Heart left ventricle (tissue), 16 donors: Measurements from ENCODE around the gene PTPRH. TPM values are rescaled to one million over a fixed set of nuclear protein-coding genes. Genes with fewer than 3 reads are reported as not detected.
"Not testable (repeated sequence)": the region's sequence is repeated elsewhere in the genome, so short reads cannot be mapped to it uniquely, and the experiment has no call there.

Source experiments
- ATAC-seq, 4 donors: fragments of 200-7000 bp; cut with Tn5 transposase; one replicate each; pipeline ENCODE4 v1.9.1; 2020 to 2022; ENCODE audit warnings: moderate library complexity in 4 of 4, mild to moderate bottlenecking in 3 of 4, moderate number of reproducible peaks in 1 of 4
- DNase-seq, 5 donors: peaks; one replicate each; pipeline ENCODE4 v3.0.0-alpha.2; 2020
- H3K27ac ChIP-seq, 12 donors: fragments of 200-600 bp; sonication (generic) in 4 of 12; one replicate each; pipeline versions ENCODE4 v1.5.0 to v1.8.0; 2016 to 2022; ENCODE audit warnings: mild to moderate bottlenecking in 2 of 12
- H3K27me3 ChIP-seq, 9 donors: fragments of 200-600 bp; sonication (generic) in 2 of 9; one replicate each; pipeline versions ENCODE4 v1.5.1 to v1.8.0; 2016 to 2022; ENCODE audit warnings: mild to moderate bottlenecking in 3 of 9
- H3K36me3 ChIP-seq, 9 donors: fragments of 200-600 bp; sonication (generic) in 2 of 9; one replicate each; pipeline versions ENCODE4 v1.5.0 to v1.8.0; 2018 to 2022; ENCODE audit warnings: mild to moderate bottlenecking in 2 of 9
- H3K4me1 ChIP-seq, 12 donors: fragments of 200-600 bp; sonication (generic) in 4 of 12; one replicate each; pipeline versions ENCODE4 v1.5.0 to v1.8.0; 2016 to 2022; ENCODE audit warnings: mild to moderate bottlenecking in 3 of 12
- H3K4me3 ChIP-seq, 12 donors: fragments of 200-600 bp; sonication (generic) in 4 of 12; one replicate each; pipeline versions ENCODE4 v1.5.0 to v1.8.0; 2017 to 2022; ENCODE audit warnings: mild to moderate bottlenecking in 9 of 12, moderate library complexity in 4 of 12
- H3K9me3 ChIP-seq, 12 donors: fragments of 200-600 bp; sonication (generic) in 4 of 12; one replicate each; pipeline versions ENCODE4 v1.5.0 to v1.8.0; 2016 to 2022; ENCODE audit warnings: mild to moderate bottlenecking in 1 of 12
- CTCF ChIP-seq, 12 donors: fragments of 200-600 bp; sonication (generic) in 4 of 12; IDR thresholded peaks; one replicate each; pipeline versions ENCODE4 v1.5.0 to v1.8.0; 2018 to 2022; ENCODE audit warnings: antibody characterized with exemption in 12 of 12, mild to moderate bottlenecking in 5 of 12
- POLR2A ChIP-seq, 2 donors: fragments of 450-650 bp; IDR thresholded peaks; one replicate each; pipeline ENCODE4 v1.6.1; 2017; ENCODE audit warnings: antibody characterized with exemption in 2 of 2, mild to moderate bottlenecking in 2 of 2, moderate library complexity in 2 of 2
- WGBS, 4 donors: extraction: QIAGEN DNeasy Blood & Tissue Kit in 2 of 4; methylation state at CpG; one replicate each; pipeline versions ENCODE4 v1.1.5 to v1.1.7; 2013 to 2018; 5-methylcytosine and 5-hydroxymethylcytosine counted together
- intact Hi-C, 10 donors: fragments of 100-400 bp; cut with DNase I; formaldehyde crosslinking; loops; one replicate each; pipeline versions ENCODE4 v1.11.1 to v1.14.2; 2022
- polyA plus RNA-seq, 2 donors: library from polyadenylated mRNA; stranded (reverse); fragments of 200-250 nt; gene quantifications; one replicate each; pipeline ENCODE4 v1.2.3, GENCODE V29; 2013
- total RNA-seq, 9 donors: library from RNA; depleted of rRNA in 2 of 9; stranded (reverse); fragments of >200 nt in 2 of 9; fragmentation: NEBNext Ultra II Directional in 3 of 9; extraction: Animal tissue kit (Norgen Biotek cat#: 25700) in 3 of 9; gene quantifications; one replicate each; pipeline versions ENCODE4 v1.1.0 to v1.2.4, GENCODE V29; 2016 to 2023
- donor health status: ischemic (EF 13 %, LVEDD 7.1; RV severe dilation, severe dysfunction).
- donor health status: healthy with polysubstance abuse.
- donor health status: DM: no; HTN: yes; CAD: no.
- donor health status: DM: no; HTN: no; CAD: no.
- donor health status: ischemic (EF 25% LVEDD 6.9; RV normal size, moderate dysfunction).
- donor health status: ischemic (EF 25% LVEDD 5.7; RV mildly dilated, moderate dysfunction).
- donor health status: healthy.
- donor health status: DM: yes; HTN: yes; CAD: no.
- donor health status: ischemic (EF 35%, LVEDD 5.7; RV mildly dilated, moderate dysfunction).
- donor health status: nonischemic (EF 11% LVEDD 7.7; RV severe dilation, severe dysfunction).
- donor health status: DM: yes; HTN: yes; CAD: no.
- donor health status: PGD.
- donor health status: ischemic (EF 29% LVEDD 5.4; RV normal size, mild dysfunction).
- donor health status: nonischemic (EF 23%, LVEDD 6.1; RV moderate dilation, normal function).

The PTPRH gene
- total and polyA plus RNA-seq, 11 donors, result 0.75 to 11.4 (median 2.3) TPM

- intact Hi-C loops, result loop anchor here in 1 of 10 donors (5.0 kb wide), 1 partner anchor 39 kb away; the partner anchor contains the start of gene PPP1R12C
- ATAC-seq, result peak; percentile 33 to 69 (median 56)
Measured at GRCh38 chr19:55156202-55157063, 52.9 kb downstream of the PTPRH start.

GRCh38 chr19:55155784-55156183 is 53.5 kb downstream of the PTPRH start:
- H3K36me3 ChIP-seq, result peaks cover 0 to 43% (median 22%) of the 10 kb centered on the region in 9 donors
- not testable (repeated sequence) for ATAC-seq, H3K9me3 ChIP-seq, DNase-seq
- peaks cover 0 to 66% (median 12%) of the 10 kb centered on the region in 12 donors for H3K4me1 ChIP-seq
- peak overlapping the region in 8 of 12 donors; percentile 34 to 100 (median 96) for H3K27ac ChIP-seq
- peaks cover 0 to 25% (median 8%) of the 10 kb centered on the region in 9 donors for H3K27me3 ChIP-seq
- peak overlapping the region; percentile 47 to 92 (median 66) for H3K4me3 ChIP-seq
- intact Hi-C loops, result loop anchor here in 1 of 10 donors (5.0 kb wide), 1 partner anchor 38 kb away; the partner anchor contains the start of gene PPP1R12C
- 0 to 7% (median 4%) methylated on average over 4 to 5 of the region's 5 CpGs for WGBS, 4 donors

More at GRCh38 chr19:55156202-55157063, 52.9 kb downstream of the PTPRH start:
- Histone ChIP-seq H3K36me3 (peaks cover 0 to 36% (median 18%) of the 10 kb centered on the region in 9 donors), H3K27me3 (peaks cover 0 to 31% (median 8%) of the 10 kb centered on the region in 9 donors), H3K4me1 (peaks cover 0 to 66% (median 13%) of the 10 kb centered on the region in 12 donors), H3K4me3 (peak overlapping the region; percentile 47 to 92 (median 66)), H3K9me3 (peaks cover 0 to 8% (median 0%) of the 10 kb centered on the region in 12 donors), H3K27ac (peak overlapping the region; percentile 71 to 100 (median 94))
- peak; percentile 70 to 91 (median 81) for DNase-seq
- TF ChIP-seq POLR2A (IDR thresholded peaks at IDR 0.05) (peak in 1 of 2 donors; percentile 10), CTCF (IDR thresholded peaks at IDR 0.05) (no peak)
- 4 to 10% (median 4%) methylated on average over 34 to 52 of the region's 52 CpGs for WGBS, 4 donors

GRCh38 chr19:55153652-55154264 is 55.5 kb downstream of the PTPRH start:
- peaks cover 0 to 46% (median 22%) of the 10 kb centered on the region in 9 donors for H3K36me3 ChIP-seq
- TF ChIP-seq POLR2A (IDR thresholded peaks at IDR 0.05) (no peak), CTCF (IDR thresholded peaks at IDR 0.05) (no peak)
- H3K4me3 ChIP-seq, result peak overlapping the region in 11 of 12 donors; percentile 7 to 83 (median 54)
- no peak for ATAC-seq
- peak overlapping the region in 5 of 12 donors; percentile 15 to 80 (median 38) for H3K27ac ChIP-seq
- peaks cover 0 to 64% (median 5%) of the 10 kb centered on the region in 12 donors for H3K4me1 ChIP-seq
- intact Hi-C loops, result no loop called here
- peaks cover 0 to 29% (median 8%) of the 10 kb centered on the region in 9 donors for H3K27me3 ChIP-seq
- H3K9me3 ChIP-seq, result peaks cover 0 to 8% (median 0%) of the 10 kb centered on the region in 12 donors
- WGBS, 4 donors, result 49 to 66% (median 61%) methylated on average over 12 of the region's 12 CpGs
- peak in 1 of 5 donors; percentile 2 for DNase-seq

- H3K27me3 ChIP-seq, result peaks cover 0 to 32% (median 8%) of the 10 kb centered on the region in 9 donors
- intact Hi-C loops, result no loop called here
- H3K4me3 ChIP-seq, result peak overlapping the region in 7 of 12 donors; percentile 9 to 76 (median 60)
- ATAC-seq, result no peak
- TF ChIP-seq POLR2A (IDR thresholded peaks at IDR 0.05) (no peak), CTCF (IDR thresholded peaks at IDR 0.05) (no peak)
- H3K9me3 ChIP-seq, result peaks cover 0 to 8% (median 0%) of the 10 kb centered on the region in 12 donors
- no peak for DNase-seq
- H3K4me1 ChIP-seq, result peaks cover 0 to 58% (median 5%) of the 10 kb centered on the region in 12 donors
- peak overlapping the region in 5 of 12 donors; percentile 8 to 80 (median 46) for H3K27ac ChIP-seq
- peaks cover 0 to 46% (median 22%) of the 10 kb centered on the region in 9 donors for H3K36me3 ChIP-seq
Measured at GRCh38 chr19:55152017-55152416, 57.3 kb downstream of the PTPRH start.
